Suprapubic skin (tissue), 4 donors: ENCODE results near the gene CDH16. TPM values are rescaled to one million over a fixed set of nuclear protein-coding genes. Genes with fewer than 3 reads are reported as not detected.
"Not testable (repeated sequence)": the region's sequence is repeated elsewhere in the genome, so short reads cannot be mapped to it uniquely, and the experiment has no call there.

Experiments
- DNase-seq, 2 donors: peaks; one replicate each; pipeline ENCODE4 v3.0.0-alpha.2; 2019; ENCODE audit warnings: low spot score in 2 of 2
- H3K27ac ChIP-seq: fragments of 200-600 bp; sonication (generic); one replicate; pipeline ENCODE4 v1.5.1; 2019
- H3K27me3 ChIP-seq: fragments of 200-600 bp; sonication (generic); one replicate; pipeline ENCODE4 v1.5.1; 2019
- H3K36me3 ChIP-seq: fragments of 200-600 bp; sonication (generic); one replicate; pipeline ENCODE4 v1.5.1; 2019
- H3K4me1 ChIP-seq: fragments of 200-600 bp; sonication (generic); one replicate; pipeline ENCODE4 v1.5.1; 2019
- H3K4me3 ChIP-seq: fragments of 200-600 bp; sonication (generic); one replicate; pipeline ENCODE4 v1.5.1; 2019; ENCODE audit warnings: mild to moderate bottlenecking
- H3K9me3 ChIP-seq: fragments of 200-600 bp; sonication (generic); one replicate; pipeline ENCODE4 v1.5.1; 2019
- EP300 ChIP-seq: sonication (generic); formaldehyde crosslinking; IDR thresholded peaks from one replicate; pipeline ENCODE4 v1.6.1; 2017; ENCODE audit warnings: antibody characterized with exemption
- POLR2A ChIP-seq, 2 donors: fragments of 450-650 bp; IDR thresholded peaks; one replicate each; pipeline ENCODE4 v1.6.1; 2017; ENCODE audit warnings: antibody characterized with exemption in 2 of 2, mild to moderate bottlenecking in 2 of 2, moderate library complexity in 2 of 2
- POLR2AphosphoS5 ChIP-seq, 3 donors: sonication (generic); formaldehyde crosslinking; IDR thresholded peaks; one replicate each; pipeline ENCODE4 v1.6.1; 2017; ENCODE audit warnings: antibody characterized with exemption in 3 of 3
- WGBS: methylation state at CpG from one replicate; pipeline ENCODE4 v1.1.5; 2018; 5-methylcytosine and 5-hydroxymethylcytosine counted together
- total RNA-seq, 4 donors: library from RNA; depleted of rRNA; stranded (reverse); fragments of >200 nt; gene quantifications; one replicate each; pipeline ENCODE4 v1.1.0, GENCODE V29; 2016
- TF ChIP-seq, protein P1 (sequence below), 2 donors: fragments of 200-600 bp in 1 of 2; fragments of 450-650 bp in 1 of 2; sonication (generic) in 1 of 2; IDR thresholded peaks; one replicate each; pipeline ENCODE4 v1.5.1; 2016 to 2019; ENCODE audit warnings: antibody characterized with exemption in 2 of 2, mild to moderate bottlenecking in 1 of 2, moderate library complexity in 1 of 2

Gene CDH16
- total RNA-seq, 4 donors from 2014 or later: 0.45 TPM; not detected in 3

- DNase-seq: no peak
- Histone ChIP-seq H3K4me3 (no peak overlapping the region), H3K9me3 (no peaks in the 10 kb centered on the region), H3K36me3 (no peaks in the 10 kb centered on the region), H3K4me1 (peaks cover 23% of the 10 kb centered on the region), H3K27me3 (no peaks in the 10 kb centered on the region), H3K27ac (no peak overlapping the region)
- WGBS: 91% methylated on average over 2 of the region's 2 CpGs
- TF ChIP-seq, protein P1, sequence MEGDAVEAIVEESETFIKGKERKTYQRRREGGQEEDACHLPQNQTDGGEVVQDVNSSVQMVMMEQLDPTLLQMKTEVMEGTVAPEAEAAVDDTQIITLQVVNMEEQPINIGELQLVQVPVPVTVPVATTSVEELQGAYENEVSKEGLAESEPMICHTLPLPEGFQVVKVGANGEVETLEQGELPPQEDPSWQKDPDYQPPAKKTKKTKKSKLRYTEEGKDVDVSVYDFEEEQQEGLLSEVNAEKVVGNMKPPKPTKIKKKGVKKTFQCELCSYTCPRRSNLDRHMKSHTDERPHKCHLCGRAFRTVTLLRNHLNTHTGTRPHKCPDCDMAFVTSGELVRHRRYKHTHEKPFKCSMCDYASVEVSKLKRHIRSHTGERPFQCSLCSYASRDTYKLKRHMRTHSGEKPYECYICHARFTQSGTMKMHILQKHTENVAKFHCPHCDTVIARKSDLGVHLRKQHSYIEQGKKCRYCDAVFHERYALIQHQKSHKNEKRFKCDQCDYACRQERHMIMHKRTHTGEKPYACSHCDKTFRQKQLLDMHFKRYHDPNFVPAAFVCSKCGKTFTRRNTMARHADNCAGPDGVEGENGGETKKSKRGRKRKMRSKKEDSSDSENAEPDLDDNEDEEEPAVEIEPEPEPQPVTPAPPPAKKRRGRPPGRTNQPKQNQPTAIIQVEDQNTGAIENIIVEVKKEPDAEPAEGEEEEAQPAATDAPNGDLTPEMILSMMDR (IDR thresholded peaks at IDR 0.05): no peak
- TF ChIP-seq POLR2A (IDR thresholded peaks at IDR 0.05): no peak
- no peak for TF ChIP-seq EP300
- TF ChIP-seq POLR2AphosphoS5 (IDR thresholded peaks at IDR 0.05): no peak
Measured at GRCh38 chr16:66898933-66899309, 19.8 kb downstream of the CDH16 start.

GRCh38 chr16:66898207-66898606, 20.5 kb downstream of the CDH16 start:
- H3K36me3 ChIP-seq: no peaks in the 10 kb centered on the region
- DNase-seq: no peak
- 69% methylated on average over 3 of the region's 3 CpGs for WGBS
- no peaks in the 10 kb centered on the region for H3K9me3 ChIP-seq
- H3K27ac ChIP-seq: no peak overlapping the region
- H3K4me1 ChIP-seq: peaks cover 23% of the 10 kb centered on the region
- no peaks in the 10 kb centered on the region for H3K27me3 ChIP-seq
- TF ChIP-seq POLR2A (IDR thresholded peaks at IDR 0.05) (no peak), EP300 (no peak)
- TF ChIP-seq, protein P1 (IDR thresholded peaks at IDR 0.05): no peak
- no peak overlapping the region for H3K4me3 ChIP-seq

GRCh38 chr16:66896682-66897081, 22.0 kb downstream of the CDH16 start:
- not testable (repeated sequence) for H3K4me3 ChIP-seq, H3K27ac ChIP-seq, H3K27me3 ChIP-seq, H3K36me3 ChIP-seq, H3K9me3 ChIP-seq, DNase-seq
- 70% methylated on average over 5 of the region's 5 CpGs for WGBS
- H3K4me1 ChIP-seq: peaks cover 20% of the 10 kb centered on the region

DNA sequence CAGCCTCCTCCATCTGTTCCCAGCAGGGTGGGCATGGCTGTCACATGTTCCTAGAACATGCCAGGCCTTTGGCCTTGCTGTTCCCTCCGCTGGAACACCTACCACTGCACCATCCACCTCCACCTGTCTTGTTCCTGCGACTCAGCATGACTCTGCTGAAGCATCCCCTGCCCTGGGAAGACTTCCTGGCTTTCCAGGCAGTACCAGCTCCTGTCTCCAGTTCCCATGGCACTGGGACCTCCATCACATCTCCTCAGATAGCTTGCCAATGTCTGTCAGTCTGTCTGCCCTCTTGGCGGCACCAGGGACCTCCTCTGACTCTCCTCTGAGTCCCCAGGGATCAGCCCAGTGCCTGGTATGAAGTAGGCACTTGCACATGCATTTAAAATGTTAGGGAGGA, 22.7 kb downstream of the CDH16 start:
- H3K4me1 ChIP-seq: peaks cover 17% of the 10 kb centered on the region
- DNase-seq: no peak
- 93% methylated on average over 3 of the region's 3 CpGs for WGBS

GRCh38 chr16:66895689-66895979, 23.1 kb downstream of the CDH16 start:
- Histone ChIP-seq H3K27ac (no peak overlapping the region), H3K4me1 (peaks cover 14% of the 10 kb centered on the region), H3K36me3 (no peaks in the 10 kb centered on the region), H3K9me3 (no peaks in the 10 kb centered on the region), H3K27me3 (no peaks in the 10 kb centered on the region), H3K4me3 (no peak overlapping the region)
- TF ChIP-seq POLR2AphosphoS5 (IDR thresholded peaks at IDR 0.05): no peak
- TF ChIP-seq, protein P1 (IDR thresholded peaks at IDR 0.05): no peak
- no peak for TF ChIP-seq EP300
- WGBS: 89% methylated on average over 5 of the region's 5 CpGs
- DNase-seq: no peak

More for the DNA sequence above, 22.7 kb downstream of the CDH16 start:
- Histone ChIP-seq H3K27ac (no peak overlapping the region), H3K4me3 (no peak overlapping the region), H3K27me3 (no peaks in the 10 kb centered on the region), H3K9me3 (no peaks in the 10 kb centered on the region), H3K36me3 (no peaks in the 10 kb centered on the region)
- TF ChIP-seq POLR2AphosphoS5 (IDR thresholded peaks at IDR 0.05) (no peak), POLR2A (IDR thresholded peaks at IDR 0.05) (no peak), EP300 (no peak)
- TF ChIP-seq, protein P1 (IDR thresholded peaks at IDR 0.05): no peak

DNA sequence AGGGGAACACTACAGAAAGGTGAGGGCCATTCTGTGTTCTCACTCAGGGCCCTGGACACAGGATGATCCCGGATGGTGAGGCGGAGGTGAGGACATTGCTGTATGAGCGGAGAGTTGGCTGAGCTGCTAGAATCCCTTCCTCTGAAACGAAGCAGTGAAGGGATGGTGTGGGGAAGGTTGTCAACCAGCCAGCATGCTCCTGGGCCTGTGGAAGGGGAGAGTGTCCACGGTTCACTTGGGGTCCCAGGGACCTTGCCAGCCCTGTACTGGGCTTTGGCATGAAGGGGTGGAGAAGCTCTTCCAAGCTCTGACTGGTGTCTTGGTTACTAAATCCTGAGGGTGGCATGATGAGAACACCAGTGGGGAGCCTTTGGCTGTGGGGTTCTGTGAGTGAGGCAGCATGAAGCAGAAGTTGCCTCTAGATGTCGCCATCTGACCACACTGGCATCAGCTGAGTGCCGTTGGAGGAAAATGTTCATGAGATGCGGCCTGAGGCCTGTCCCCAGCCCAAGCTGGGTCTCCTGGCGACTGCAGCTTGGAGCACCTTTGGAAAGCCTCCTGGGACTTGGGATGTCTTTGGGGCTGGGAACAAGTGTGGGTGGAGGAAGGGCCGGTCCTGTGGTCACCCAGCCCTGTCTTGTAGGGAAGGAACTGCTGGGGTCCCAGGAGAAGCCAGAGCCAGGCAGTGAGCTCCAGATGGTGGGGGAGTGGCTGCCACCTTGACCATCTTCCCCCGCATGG, 23.6 kb downstream of the CDH16 start:
- no peak overlapping the region for H3K4me3 ChIP-seq
- no peak for DNase-seq
- 63% methylated on average over 7 of the region's 11 CpGs for WGBS
- H3K27me3 ChIP-seq: no peaks in the 10 kb centered on the region
- peaks cover 10% of the 10 kb centered on the region for H3K4me1 ChIP-seq
- no peaks in the 10 kb centered on the region for H3K36me3 ChIP-seq
- no peaks in the 10 kb centered on the region for H3K9me3 ChIP-seq
- TF ChIP-seq POLR2A (IDR thresholded peaks at IDR 0.05) (no peak), POLR2AphosphoS5 (IDR thresholded peaks at IDR 0.05) (no peak)
- TF ChIP-seq, protein P1 (IDR thresholded peaks at IDR 0.05): peak; percentile 27 to 67
- no peak overlapping the region for H3K27ac ChIP-seq
